Amniotic epithelial cell (primary cell): ENCODE measurements around the gene SPRR1A.

Experiments used
- DNase-seq: peaks from one replicate; pipeline ENCODE4 v3.0.0-alpha.2; 2010; ENCODE audit warnings: low read depth

Gene SPRR1A

GRCh38 chr1:152983743-152984142, at the start of gene SPRR1A:
SPRR1A (plus strand) TSS chr1:152984081; CDS start chr1:152985231, 1,150 bp downstream.
- DNase-seq = no peak

GRCh38 chr1:152940614-152941013, 43.3 kb upstream of the SPRR1A start:
- DNase-seq = no peak

- no peak for DNase-seq
Observed at GRCh38 chr1:152941037-152941711, 42.7 kb upstream of the SPRR1A start.

- DNase-seq = no peak
Observed at GRCh38 chr1:152942161-152942560, 41.7 kb upstream of the SPRR1A start.

GRCh38 chr1:152946248-152946647, 37.6 kb upstream of the SPRR1A start:
- DNase-seq = no peak

- DNase-seq = no peak
Observed at GRCh38 chr1:152946651-152947256, 37.1 kb upstream of the SPRR1A start, which contains the start of gene SPRR5. SPRR5 (plus strand) TSS chr1:152947206; CDS start chr1:152948555, 1,349 bp downstream.

GRCh38 chr1:152951711-152952110, 32.2 kb upstream of the SPRR1A start:
- DNase-seq = no peak

- no peak for DNase-seq
Observed at GRCh38 chr1:152953761-152954160, 30.1 kb upstream of the SPRR1A start.

- DNase-seq = no peak
Observed at GRCh38 chr1:152954436-152954835, 29.4 kb upstream of the SPRR1A start.

GRCh38 chr1:152957561-152957960, 26.3 kb upstream of the SPRR1A start:
- no peak for DNase-seq

GRCh38 chr1:152959273-152959672, 24.6 kb upstream of the SPRR1A start:
- DNase-seq = no peak

GRCh38 chr1:152959801-152960451, 24.0 kb upstream of the SPRR1A start:
- no peak for DNase-seq

GRCh38 chr1:152960452-152961044, 23.3 kb upstream of the SPRR1A start:
- DNase-seq = no peak

- no peak for DNase-seq
Observed at GRCh38 chr1:152961226-152961891, 22.5 kb upstream of the SPRR1A start.

- DNase-seq = no peak
Observed at GRCh38 chr1:152962876-152963415, 20.9 kb upstream of the SPRR1A start.

- no peak for DNase-seq
Observed at GRCh38 chr1:152964536-152964935, 19.3 kb upstream of the SPRR1A start.

GRCh38 chr1:152965853-152966252, 18.0 kb upstream of the SPRR1A start:
- DNase-seq = no peak

- DNase-seq = no peak
Observed at GRCh38 chr1:152967201-152967600, 16.7 kb upstream of the SPRR1A start.

GRCh38 chr1:152968248-152968647, 15.6 kb upstream of the SPRR1A start:
- DNase-seq = no peak

- no peak for DNase-seq
Observed at GRCh38 chr1:152969036-152969435, 14.8 kb upstream of the SPRR1A start.

GRCh38 chr1:152970495-152970894, 13.4 kb upstream of the SPRR1A start, which contains the start of gene SPRR4:
SPRR4 (plus strand) TSS chr1:152970648; CDS start chr1:152971891, 1,243 bp downstream.
- DNase-seq = no peak
